ENCODE measurements around the gene TCP1. TPM values are rescaled to one million over a fixed set of nuclear protein-coding genes. Genes with fewer than 3 reads are reported as not detected.
"Not testable (repeated sequence)": the region's sequence is repeated elsewhere in the genome, so short reads cannot be mapped to it uniquely, and the experiment has no call there.

Gene TCP1
- total RNA-seq, 1 donor from 2014 or later, result 373 TPM

DNA sequence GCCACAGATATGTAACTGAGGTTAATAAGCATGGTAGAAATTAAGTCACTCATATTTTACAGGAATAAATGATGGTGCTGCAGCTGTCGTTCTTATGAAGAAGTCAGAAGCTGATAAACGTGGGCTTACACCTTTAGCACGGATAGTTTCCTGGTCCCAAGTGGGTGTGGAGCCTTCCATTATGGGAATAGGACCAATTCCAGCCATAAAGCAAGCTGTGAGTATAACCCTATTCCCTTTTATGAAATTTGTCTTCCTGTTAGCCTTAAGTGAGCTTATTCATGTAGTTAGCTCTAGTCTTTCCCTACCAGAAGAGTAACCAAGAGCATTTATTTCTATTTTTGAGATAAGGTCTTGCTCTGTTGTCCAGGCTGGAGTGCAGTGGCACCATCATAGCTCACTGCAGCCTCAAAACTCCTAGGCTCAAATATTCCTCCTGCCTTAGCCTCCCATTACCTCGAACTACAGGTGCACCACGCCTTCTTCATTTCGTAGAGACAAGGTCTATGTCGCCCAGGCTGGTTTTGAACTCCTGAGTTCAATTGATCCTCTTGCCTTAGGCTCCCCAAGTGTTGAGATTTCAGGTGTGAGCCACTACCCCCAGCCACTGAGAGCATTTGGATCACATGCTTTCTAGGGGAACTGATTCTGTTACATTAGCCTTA, 12.0 kb downstream of the TCP1 start:
- DNase-seq (ENCODE audit: low read depth, low spot score), result no peak

DNA sequence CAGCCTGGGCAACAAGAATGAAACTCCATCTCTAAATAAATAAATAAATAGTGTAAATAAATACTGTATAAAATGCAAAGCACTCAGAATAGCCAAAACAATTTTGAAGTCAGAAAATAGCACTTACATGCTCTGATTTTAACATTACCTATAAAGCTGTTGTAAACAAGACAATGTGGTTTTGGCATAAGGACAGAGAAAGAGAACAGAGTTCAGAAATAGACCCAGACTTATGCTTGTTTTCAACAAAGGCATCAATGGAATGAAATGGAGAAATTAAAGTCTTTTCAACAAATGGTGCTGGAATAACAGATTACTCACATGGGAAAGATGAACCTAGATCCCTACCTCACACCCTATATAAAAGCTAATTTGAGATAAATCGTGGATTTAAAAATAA, 17.2 kb downstream of the TCP1 start:
- no peak for DNase-seq (ENCODE audit: low read depth, low spot score)

DNA sequence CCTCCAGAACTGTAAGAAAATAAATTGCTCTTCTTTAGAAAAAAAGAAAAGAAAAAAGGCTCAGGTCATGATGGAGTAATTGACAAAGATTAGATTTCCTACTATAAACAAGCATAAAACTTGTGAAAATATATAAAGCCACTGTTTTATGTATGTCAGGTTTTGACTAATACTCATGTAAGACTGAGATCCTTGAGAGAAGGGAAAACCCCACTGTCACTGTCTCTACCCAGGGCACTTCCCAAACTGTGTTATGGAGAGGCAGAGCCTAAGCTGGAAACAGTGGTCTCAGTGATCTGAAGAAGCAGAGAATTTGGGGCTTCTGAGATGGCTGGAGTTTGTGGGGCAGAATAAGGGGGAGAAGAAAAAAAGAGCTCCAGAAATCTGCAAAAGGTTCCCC, 19.9 kb downstream of the TCP1 start:
- no peak for DNase-seq (ENCODE audit: low read depth, low spot score)

DNA sequence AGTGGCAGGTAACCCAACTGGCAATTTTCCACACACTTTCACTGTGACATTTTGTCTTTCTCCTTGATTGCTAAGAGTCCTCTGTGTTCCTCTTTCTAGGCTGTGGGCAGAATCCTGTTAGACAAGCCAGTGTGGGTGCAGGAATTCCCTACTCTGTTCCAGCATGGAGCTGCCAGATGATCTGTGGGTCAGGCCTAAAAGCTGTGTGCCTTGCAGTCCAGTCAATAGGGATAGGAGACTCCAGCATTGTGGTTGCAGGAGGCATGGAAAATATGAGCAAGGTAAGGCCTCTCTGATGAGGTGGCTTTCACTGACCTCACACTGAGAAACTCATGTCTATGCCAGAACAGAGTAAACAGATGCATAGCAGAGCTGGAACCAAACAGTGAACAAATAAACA, 22.5 kb downstream of the TCP1 start:
- DNase-seq (ENCODE audit: low read depth, low spot score), result no peak

DNA sequence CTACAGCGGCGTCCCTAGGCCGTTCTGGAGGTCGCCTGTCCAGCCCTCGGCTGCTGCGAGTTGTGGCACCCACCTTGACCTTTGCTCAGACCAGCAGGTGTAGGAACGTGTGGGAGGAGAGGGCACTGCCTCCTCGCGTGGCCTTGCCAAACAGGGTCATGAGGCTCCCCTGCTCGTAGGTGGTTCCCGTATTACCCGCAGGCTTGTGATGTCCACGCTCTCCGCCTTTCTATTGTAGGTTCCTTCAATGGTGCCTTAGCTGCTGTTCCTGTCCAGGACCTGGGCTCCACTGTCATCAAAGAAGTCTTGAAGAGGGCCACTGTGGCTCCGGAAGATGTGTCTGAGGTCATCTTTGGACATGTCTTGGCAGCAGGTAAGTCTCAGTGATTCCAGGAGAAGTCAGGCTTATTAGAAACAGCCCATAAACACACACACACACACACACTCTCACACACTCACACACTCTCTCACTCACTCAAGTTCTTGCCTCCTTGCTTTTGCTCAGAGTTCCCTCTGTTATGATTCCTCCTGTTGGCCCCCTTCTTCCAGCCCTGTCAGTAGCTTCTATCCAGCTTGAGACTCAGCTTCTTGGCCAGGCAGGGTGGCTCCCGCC, 26.6 kb downstream of the TCP1 start:
- no peak for DNase-seq (ENCODE audit: low read depth, low spot score)

DNA sequence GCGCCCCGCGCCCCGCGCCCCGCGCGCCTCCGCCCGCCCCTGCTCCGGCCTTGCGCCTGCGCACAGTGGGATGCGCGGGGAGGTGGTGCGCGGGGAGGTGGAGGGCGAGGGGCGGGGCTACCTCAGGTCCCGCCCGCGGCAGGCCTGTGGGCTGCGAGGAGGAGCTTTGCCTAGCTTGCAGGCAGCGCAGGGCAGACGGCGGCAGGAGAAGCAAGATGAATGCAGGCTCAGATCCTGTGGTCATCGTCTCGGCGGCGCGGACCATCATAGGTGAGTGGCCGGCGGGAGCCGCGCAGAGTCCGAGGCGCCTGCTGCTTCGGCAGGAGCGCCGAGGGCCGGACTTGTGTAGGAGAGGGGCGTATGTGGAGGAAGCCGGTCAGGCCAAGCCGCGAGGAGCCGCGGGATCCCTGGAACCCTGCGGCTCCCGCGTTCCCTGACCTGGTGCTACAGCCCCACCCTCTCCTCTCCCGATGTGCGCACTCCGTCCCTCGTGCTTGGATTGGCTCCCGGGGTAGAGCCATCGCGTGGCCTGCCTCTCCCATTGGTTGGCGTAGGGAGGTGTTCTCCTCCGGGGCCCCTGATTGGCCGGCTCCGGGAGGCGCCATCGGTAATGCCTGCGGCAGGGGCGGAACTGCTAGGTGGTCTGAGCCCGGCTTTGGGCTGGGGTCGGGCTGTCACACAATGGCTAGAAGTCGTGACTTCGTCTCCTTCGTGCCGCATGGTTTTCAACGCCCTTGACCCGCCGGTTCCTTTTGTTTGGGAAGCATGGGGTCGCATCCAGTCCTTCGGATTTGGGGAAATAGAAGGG, 27.3 kb downstream of the TCP1 start, which contains the start of gene ACAT2:
ACAT2 (plus strand) TSS at position 173 of the 808 bp plus-strand sequence; CDS start at position 216, 43 bp downstream.
- DNase-seq (ENCODE audit: low read depth, low spot score), result peak; percentile 78

DNA sequence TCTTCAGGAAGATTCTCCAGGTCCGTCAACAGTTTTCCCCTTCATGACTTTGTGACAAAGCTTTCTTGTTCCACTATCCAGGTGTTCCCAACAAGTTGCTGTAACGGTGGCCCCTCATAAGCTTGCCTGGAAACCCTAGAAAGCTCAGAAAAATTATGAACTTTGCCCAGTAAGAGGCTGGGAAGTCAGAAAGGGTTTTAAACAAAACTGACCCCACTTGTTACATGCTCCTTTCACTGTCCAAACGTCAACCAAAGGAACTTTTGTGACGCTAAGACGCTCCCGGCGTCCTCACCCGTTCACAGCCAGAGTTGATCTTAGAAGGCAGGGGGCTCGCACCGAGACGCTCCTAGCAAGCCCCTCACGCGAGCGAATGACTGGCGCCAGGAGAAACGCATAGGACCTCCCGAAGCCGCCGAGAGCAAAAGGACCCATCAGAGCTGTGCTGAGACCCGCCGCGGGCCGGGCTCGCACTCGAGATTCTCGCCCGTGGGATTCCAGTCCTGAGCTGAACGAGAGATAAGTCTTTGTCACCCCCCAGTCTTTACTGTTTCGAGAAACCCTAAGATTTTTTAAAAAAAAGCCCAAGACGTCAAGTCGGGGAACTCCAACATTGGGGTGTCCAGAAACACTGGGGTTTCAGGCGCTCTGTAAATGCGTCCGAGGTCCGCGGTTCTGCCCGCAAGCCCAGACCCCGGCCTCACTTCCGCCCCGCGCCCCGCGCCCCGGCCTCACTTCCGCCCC, 28.1 kb downstream of the TCP1 start:
- no peak for DNase-seq (ENCODE audit: low read depth, low spot score)

DNA sequence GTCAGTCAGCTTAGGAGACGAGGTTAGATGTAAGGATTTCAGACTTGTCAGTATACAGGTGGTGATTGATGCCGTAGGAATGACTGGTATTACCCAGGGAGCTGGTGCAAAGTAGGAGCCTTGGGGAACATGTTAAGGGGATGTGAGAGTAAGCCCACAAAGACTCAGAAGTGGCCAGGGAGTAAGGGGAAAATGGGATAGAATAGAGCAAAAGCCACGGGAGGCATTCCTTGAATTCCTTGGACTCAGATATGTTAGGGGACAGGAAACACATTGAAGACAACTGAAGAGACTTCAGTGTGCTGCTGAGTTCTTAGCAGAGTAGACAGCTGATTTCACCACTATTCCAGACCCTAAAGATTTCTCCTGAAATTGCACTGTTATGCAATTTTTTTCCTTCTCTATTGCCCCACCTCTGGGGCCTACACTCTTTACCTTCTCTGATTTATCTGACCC, 28.8 kb downstream of the TCP1 start:
- peak; percentile 39 for DNase-seq (ENCODE audit: low read depth, low spot score)

DNA sequence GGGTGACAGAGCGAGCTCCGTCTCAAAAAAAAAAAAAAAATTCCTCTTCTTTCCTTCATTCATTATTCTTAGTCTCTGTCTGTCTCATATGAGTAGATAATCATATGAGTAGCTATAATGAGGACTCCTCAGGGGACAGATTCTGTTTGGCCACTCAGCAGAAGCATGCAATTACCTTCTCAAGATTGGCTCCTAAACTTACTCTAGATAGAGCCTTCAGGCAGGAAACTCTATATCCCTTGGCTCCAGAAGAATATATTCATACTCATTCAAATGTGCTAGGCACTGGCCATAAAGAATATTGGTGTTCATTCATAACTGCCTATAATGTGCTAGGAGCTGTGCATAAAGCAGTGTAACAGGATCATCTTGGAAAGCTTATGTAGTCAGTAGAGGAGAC, 29.8 kb downstream of the TCP1 start:
- no peak for DNase-seq (ENCODE audit: low read depth, low spot score)

DNA sequence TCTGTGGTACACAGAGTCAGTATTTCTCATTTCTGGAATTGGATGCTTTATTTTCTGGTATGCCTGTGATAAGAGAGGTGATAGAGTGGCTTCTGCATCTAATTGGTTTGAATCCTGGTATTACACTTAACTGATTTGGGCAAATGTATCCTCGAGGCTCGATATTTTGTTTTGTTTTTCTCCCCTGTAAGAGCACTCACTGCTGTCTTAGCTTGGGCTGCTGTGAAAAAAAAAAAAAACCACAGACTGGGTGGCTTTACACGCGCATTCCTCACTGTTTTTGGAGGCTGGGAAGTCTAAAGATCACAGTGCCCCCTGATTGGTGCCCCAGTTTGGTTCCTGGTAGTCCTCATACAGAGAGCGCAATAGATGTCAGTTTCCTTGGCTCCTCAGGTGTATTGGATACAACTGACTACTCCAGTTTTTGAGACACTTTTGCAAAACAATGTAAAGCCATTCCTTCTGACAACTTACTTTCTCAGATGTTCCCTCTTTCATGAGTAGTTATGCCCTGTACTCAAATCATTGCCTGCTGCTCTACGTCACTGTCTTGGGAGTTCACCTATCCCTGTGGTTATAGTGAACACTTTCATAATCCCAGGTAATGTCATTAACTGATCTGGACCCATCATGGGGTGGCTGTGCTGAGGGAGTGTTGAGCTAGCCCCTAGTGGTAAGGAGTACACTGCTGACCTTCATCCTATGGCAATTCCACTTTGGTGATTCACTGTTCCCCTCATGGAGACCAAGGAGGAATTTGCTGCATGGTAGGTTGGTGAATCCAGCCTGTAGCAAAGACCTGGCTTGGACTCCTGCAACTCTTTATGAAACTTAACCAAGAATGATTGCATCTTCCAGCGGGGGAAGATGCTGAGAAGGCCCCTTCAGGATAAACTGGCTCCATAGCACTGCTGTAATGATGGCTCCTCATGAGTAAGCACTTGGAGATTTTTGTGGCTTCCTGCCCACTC, 31.1 kb downstream of the TCP1 start:
- DNase-seq (ENCODE audit: low read depth, low spot score), result no peak

DNA sequence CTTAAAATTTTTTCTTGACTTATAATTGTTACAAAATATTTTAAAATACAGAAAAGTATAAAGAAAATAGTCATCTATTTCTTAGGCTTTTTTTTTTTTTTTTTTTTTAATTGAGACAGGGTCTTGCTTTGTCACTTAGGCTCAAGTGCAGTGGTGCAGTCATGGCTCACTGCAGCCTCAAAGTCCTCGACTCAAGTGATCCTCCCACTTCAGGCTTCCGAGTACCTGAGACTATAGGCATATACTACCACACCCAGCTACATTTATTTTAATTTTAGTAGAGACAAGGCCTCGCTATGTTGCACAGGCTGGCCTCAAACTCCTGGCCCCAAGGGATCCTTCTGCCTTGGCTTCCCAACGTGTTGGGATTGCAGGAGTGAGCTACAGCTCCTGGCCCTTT, 32.9 kb downstream of the TCP1 start:
- no peak for DNase-seq (ENCODE audit: low read depth, low spot score)

DNA sequence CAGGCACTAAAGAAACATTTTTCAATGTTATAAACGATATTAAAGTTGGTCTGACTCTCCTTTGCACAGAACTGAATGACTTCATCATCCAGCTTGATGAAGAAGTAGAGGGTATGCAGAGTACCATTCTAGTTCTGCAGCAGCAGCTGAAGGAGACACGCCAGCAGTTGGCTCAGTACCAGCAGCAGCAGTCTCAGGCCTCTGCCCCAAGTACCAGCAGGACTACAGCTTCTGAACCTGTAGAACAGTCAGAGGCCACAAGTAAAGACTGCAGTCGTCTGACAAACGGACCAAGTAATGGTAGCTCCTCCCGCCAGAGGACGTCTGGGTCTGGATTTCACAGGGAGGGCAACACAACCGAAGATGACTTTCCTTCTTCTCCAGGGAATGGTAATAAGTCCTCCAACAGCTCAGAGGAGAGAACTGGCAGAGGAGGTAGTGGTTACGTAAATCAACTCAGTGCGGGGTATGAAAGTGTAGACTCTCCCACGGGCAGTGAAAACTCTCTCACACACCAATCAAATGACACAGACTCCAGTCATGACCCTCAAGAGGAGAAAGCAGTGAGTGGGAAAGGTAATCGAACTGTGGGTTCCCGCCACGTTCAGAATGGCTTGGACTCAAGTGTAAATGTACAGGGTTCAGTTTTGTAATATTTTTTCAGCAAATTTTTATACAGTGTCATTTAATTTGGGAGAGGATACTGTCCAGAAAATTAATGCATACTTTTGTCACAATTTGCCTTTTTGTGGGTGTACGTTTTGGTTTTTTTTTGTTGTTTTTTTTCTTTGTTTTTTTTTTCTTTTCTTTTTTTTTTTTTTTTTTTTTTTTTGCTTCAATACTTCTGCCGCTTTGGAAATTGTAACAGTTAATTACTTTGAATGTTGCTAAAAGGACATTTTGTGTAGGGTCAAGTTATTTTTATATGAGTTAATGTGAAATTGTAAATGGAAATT, 34.2 kb downstream of the TCP1 start:
- DNase-seq (ENCODE audit: low read depth, low spot score), result no peak

DNA sequence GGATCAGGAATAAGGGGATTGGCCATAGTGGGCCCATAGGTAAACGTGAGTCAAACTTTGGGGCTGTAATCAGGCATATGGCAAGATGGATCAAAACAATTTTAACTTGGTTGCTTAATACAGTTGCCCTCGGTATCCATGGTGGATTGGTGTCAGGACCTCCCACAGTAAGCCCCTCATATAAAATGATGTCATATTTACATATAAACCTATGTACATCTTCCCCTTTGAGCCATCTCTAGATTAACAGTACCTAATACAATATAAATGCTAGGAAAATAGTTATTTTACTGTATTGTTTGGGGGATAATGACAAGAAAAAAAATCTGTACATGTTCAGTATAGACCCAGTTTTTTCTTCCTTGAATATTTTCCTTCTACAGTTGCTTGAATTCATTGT, 35.0 kb downstream of the TCP1 start:
- DNase-seq (ENCODE audit: low read depth, low spot score), result no peak

DNA sequence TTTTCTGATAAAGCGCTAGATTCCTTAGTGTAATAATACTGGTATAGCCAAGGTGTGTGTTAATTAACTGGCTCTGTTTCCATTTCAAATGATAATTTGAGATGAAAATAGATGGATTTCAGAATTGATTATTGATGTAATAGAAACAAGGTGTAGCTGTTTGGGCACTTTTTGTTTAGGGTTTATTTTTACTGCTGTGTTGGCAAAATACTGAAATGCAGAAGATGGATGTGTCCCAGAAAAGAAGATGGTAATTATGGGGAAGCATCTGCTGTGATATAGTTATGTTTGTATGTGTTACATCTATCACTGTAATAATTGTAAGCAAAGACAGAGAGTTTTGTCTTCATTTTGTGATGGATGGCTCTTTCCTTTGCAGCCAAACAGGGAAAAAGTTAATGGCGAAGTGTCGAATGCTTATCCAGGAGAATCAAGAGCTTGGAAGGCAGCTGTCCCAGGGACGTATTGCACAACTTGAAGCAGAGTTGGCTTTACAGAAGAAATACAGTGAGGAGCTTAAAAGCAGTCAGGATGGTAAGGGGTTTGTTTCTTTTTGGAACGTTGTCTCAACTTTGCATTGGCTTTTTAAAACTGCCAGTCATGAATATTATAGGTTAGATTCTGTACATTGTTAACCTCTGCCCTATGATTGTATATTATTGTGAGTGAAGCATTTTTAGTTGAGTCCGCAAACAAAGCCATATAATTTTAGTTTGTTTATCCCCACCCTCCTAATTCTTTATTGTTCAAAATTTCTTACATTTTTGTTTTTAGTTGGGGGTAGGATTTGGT, 36.1 kb downstream of the TCP1 start:
- no peak for DNase-seq (ENCODE audit: low read depth, low spot score)

DNA sequence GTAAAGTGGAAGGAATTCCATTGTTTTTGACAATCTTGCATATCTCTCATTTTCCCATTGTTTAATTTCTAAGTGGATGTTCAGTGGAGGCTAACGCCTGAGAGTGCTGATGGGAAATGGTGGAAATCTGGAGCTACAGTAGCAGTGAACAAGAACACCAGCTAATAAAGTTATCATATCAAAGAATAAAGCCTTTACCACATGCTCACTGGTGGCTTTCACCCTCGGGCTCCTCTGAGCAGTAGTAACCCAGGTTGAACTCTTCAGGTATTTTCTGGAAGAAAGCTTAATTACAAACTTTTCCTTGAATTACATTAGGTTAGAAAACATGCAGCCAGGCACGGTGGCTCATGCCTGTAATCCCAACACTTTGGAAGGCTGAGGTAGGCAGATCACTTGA, 38.0 kb downstream of the TCP1 start:
- DNase-seq (ENCODE audit: low read depth, low spot score), result no peak

DNA sequence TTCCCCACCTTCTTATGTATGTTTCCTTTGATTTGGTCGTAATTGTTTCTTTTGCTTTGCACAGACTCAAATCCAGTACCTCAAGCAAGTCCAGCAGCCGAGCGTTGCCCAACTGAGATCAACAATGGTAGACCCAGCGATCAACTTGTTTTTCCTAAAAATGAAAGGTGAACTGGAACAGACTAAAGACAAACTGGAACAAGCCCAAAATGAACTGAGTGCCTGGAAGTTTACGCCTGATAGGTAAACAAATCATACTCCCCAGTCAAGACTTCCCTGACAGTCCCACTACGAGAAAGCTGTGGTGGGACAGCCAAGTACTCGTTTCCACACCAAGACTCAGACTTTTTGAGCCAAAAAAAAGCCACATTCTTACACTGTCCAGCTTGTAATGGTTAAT, 41.3 kb downstream of the TCP1 start:
- not testable (repeated sequence) for DNase-seq (ENCODE audit: low read depth, low spot score)

DNA sequence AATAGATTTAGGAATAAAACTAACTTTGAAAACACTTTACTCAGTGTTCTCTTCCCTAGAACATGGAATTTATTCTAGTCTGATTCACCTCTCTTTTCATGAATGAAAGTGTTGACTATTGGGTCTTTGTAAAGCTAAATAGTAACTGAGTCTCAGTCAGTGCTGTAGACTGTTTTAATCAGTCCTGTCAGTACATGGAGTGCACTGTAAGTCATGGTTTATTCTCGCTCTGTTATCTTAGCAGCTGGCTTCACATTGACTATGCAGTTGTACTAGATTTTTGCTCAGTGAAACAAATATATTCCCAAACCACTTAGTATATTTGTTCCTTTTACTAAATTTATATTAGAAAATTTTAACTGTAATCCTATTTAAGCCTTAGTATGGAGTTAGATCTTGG, 42.6 kb downstream of the TCP1 start:
- DNase-seq (ENCODE audit: low read depth, low spot score), result no peak

DNA sequence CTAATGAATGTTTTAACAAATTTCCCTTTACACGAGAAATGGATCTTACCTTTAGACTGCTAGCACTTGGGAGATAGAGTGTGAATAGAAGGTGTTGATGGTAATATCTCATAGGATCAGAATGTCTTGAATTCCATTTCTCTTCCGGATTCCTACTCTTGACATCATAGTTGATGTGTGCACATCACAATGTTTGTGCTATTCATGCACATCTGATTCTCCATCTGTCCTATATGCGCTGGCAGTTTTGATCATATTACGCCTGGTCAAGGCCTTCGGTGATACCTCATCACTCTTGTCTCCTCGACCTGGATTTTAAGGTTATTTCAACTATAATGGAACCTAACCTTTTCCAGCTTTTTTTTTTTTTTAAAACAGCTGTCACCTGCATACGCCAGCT, 44.3 kb downstream of the TCP1 start:
- DNase-seq (ENCODE audit: low read depth, low spot score), result no peak

DNA sequence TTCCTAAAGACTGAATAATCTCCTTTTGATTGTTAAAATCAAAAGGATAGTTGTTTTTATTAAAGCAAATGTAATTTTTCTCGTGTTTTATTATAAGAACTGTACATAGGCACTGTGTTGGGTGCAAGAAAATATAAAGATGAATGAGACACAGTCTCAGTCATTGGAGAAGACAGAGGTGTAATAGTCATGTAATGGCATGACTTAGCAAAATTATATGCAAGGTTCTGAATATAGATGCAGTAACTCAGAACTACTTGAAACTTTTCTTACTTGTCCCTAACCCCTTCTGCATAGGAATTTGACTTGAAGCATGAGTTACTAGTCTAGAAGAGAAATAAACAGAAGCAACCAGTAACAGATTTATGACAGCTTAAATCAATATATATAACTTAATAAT, 47.2 kb downstream of the TCP1 start:
- no peak for DNase-seq (ENCODE audit: low read depth, low spot score)

Data from pulmonary artery endothelial cell (primary cell).